GM18870 (cell line): ENCODE data around the gene SPDYE1.

ENCODE experiments used
- ATAC-seq: cut with Tn5 transposase; IDR thresholded peaks from one replicate; pipeline ENCODE4 v1.9.1; 2021; ENCODE audit warnings: moderate library complexity; ENCODE audit not compliant: unreplicated experiment

SPDYE1 gene

DNA sequence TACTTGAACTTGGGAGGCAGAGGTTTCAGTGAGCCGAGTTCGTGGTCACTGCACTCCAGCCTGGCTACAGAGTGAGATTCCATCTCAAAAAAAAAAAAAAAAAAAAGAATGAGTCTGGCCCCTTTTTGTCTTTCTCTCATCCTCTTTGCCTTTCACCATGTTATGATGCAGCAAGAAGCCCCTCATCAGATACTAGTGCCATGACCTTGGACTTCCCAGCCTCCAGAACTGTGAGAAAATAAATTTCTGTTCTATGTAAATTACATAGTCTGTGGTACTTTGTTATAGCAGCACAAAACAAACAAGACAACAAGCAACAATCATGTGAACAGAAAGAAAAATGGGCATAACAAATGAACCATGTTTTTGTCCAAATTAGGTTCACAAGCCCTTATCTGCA lies 44.5 kb downstream of the SPDYE1 start:
- ATAC-seq = no peak

GRCh38 chr7:44043902-44044301 lies 46.2 kb downstream of the SPDYE1 start:
- no peak for ATAC-seq

- ATAC-seq = peak; percentile 69
Measured at GRCh38 chr7:44044315-44045225, 46.9 kb downstream of the SPDYE1 start, which contains the start of gene DBNL. Gene DBNL (plus strand): TSS chr7:44044702. CDS start chr7:44044738, 36 bp downstream.

DNA sequence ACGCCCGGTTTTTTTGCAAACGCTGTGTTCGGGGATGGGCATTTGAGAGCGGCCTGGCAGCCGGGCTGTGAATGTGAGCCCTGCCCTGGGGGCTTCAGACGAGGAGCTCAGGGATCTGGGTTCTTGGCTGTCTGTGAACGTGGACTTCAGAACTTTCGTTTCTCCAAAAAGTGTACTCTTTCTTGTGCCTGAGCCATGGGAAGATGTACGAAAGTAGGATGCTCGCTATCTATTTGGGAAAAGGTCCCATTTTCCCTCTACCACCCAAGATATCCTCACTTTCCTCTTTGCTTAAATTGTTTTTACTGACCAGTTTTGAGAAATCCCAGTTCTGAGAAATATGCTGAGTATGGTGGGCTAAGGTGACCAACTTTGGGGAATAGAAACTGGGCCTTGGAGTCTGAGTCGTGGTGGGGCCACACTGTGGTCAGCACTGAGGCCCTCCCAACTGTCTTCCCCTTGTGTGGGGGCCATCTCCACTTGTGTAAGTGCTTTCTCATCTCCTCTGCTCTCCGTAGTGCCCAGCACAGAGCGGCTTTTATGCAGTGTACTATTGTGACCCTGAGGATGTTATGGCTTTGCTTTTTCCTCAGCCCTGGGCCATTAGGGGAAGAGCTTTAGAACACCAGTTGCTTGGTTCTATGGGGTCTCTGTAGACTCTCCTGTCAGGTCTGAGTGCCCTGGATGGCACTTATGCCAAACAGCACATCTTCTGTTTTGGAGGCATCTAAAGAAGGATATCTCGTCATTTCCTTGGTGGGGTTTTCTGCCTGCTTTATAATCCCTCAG lies 47.7 kb downstream of the SPDYE1 start:
- no peak for ATAC-seq

- ATAC-seq = peak; percentile 57
Measured at GRCh38 chr7:44046321-44047061, 48.8 kb downstream of the SPDYE1 start.

DNA sequence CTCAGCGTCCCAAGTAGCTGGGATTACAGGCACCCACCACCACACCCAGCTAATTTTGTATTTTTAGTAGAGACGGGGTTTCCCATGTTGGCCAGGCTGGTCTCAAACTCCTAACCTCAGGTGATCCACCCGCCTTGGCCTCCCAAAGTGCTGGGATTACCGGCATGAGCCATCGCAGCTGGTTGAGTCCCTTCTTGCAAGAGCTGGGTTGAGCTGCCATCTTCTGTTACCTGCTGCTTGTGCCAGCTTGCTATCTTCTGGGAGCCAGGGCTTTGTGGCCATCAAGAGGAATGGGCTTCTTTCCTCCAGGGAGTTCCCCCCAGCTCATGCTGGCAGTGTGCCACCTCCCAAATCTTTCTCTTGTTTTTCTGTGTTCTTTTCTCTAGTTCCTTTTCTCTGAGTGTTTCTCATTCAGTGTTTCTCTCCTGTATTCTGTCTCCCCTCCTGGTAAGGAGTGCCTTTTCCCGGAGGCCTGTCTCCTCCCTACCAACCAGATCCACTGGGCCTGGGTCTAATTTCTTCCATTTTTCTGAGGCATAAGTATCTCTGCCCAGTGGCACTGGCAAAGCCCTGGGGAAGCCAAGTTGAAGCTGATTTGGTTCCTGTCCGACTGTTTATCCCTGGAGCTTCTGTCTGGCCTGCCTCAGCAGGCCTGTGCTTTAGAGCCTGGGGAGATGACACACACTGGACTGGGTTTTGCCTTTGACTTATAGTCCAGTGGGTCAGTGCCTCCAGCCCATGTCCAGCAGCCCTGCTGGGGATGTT lies 50.5 kb downstream of the SPDYE1 start:
- no peak for ATAC-seq

GRCh38 chr7:44050121-44050914 lies 52.6 kb downstream of the SPDYE1 start:
- ATAC-seq = no peak

DNA sequence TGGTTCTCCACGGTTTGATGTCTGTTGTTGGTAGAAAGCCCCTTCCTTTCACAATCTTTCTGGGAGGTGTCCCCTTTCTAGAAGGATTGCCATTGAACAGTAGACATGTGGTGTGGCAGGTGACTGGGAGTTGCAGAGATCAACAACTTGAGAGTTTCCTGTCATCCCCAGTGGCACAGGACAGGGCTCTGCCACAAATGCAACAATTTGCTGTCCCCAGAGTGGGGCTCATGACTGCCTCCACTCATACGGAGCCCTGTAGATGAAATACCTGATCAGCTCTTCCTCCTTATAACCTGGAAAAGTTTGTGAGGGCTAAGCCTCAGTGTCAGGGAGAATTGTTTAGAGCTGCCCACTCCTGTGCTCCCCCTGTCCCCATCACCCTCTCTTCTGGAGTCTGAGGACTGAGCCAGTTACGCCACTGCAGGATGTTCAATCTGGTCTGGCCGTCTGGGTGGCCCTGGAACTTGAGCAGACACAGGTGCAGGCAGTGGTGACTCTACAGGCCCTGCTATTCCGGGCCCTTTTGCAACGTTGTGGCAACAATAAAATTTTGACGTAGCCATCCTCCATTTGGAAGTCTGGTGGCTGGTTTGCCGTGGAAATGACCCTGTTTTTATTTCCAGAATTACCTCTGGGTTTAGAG lies 53.3 kb downstream of the SPDYE1 start:
- ATAC-seq = no peak

DNA sequence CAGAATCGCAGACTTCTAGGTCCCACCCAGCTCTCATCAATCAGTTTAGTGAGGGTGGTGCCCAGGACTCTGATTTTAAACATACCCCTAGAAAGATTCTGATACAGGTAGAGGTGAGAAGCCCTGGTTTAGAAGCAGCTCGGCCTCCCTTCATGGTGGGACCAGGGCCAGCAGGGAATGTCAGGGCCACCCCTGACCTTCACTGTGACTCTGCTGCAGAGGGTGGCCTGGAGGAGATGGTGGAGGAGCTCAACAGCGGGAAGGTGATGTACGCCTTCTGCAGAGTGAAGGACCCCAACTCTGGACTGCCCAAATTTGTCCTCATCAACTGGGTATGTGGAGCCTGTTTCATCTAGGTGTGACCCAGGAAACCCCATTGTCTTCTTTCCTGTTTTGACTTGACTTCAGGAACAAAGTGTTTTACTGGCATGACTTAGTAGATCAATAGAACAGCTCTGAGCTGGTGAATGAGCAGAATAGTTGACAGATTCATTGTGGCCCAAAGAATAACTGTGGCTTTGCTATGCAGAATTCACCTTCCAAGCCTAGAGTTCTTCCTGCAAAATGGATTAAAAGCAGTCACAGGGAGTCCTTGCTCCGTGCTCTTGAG lies 54.0 kb downstream of the SPDYE1 start:
- no peak for ATAC-seq

DNA sequence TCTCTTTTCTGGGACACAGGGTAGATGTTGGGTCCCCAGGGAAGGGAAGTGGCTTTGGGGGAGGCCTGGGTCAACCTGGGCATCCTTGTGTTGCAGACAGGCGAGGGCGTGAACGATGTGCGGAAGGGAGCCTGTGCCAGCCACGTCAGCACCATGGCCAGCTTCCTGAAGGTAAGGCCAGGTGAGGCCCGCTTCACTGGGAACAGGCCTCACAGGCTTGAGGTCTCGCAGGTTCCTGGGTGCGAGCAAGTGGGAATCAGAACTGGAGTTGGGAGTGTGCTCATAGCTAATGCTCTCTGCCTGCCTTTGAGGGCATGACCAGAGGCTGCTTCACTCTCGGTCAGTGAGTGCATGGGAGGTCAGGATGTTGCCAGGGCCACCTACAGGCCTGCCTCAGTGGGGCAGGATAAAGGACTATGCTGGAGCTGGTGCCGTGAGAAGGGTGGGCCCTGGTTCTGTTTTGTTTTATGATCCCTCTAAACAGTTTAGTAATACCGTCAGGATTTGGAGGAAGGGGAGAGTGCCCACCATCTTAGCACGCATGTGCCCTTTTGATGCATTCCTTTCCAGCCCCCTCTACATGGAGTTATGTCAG lies 55.2 kb downstream of the SPDYE1 start:
- ATAC-seq = no peak

- no peak for ATAC-seq
Measured at GRCh38 chr7:44056681-44057080, 59.0 kb downstream of the SPDYE1 start.

DNA sequence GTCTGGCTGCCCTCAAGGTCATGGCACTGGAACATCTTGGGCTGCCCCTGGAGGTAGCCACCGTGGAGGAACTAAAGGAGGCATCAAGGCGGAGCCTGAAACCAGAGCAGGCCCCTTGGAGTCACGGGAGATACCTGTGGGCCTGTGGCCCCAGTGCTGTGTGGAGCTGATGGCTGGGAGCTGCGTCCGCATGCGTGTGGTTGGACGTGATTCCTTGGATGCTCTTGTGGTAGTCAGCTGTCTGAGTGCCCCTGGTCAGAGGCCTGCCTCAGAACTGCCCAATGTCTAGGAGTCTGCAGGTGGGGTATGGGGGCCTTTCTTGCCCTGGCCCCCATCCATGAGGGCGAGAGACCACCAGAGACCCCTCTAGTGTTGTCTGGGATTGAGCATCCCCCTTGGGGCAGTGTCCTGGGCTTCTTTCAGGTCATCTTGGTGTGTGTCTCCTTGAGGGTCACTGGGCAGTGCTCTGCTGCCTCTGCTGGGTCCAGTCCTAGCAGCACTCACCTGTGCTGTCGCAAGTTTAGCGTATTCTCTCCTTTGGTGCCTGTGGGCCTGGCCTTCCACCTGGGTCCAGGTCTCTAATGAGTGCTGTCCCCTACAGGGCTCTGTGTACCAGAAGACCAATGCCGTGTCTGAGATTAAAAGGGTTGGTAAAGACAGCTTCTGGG lies 59.6 kb downstream of the SPDYE1 start:
- no peak for ATAC-seq

DNA sequence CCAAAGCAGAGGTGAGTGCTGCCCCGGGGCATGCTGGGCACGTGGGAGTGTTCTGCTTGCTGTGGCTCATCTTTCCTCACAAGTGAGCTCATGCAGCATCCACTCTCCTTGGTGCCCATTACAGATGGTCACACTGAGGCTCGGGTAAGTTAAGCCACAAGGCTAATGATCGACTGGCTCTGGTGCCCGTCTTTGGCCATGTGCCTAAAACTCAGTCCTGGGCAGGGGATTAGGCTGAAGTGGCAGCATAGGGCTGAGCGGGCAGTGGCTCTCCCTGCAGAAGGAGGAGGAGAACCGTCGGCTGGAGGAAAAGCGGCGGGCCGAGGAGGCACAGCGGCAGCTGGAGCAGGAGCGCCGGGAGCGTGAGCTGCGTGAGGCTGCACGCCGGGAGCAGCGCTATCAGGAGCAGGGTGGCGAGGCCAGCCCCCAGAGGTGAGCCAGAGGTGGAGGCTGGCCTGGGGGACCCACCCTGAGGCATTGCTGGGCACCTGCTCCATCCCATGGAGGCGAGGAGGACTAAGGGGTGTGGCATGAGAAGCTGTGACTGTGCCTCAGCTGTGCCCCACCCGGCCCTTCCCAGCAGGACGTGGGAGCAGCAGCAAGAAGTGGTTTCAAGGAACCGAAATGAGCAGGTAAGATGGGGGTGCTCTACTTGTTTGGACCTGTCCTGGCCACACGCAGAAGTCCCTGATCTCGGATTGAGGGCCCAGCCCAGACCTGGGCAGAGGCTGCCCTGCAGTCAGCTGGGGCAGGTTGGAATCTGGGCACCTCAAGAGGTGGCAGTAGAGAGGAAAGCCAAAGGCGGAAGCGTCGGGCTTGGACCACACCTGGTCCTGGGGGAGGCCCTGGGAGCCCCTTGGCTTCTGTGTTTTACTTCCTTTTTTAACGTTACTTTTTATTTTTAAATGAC lies 60.4 kb downstream of the SPDYE1 start:
- no peak for ATAC-seq

DNA sequence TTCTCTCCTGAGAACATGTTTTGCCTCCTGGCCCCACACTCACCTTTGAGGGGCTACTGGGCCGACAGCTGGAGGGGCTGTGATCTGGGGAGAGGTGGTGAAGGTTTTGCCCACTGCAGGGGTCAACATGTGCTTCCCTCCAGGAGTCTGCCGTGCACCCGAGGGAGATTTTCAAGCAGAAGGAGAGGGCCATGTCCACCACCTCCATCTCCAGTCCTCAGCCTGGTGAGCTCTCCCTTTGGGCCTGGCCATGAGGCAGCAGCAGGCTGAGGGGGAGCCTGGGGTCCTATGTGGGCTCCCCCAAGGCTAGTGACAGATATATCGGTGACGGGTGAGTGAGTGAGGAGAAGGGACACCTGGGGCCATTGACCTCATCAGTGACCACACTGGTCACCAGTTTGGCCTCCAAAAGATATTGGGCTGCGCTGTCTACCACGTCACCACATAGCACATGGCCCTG lies 61.1 kb downstream of the SPDYE1 start:
- no peak for ATAC-seq

- no peak for ATAC-seq
Measured at GRCh38 chr7:44059219-44060090, 61.8 kb downstream of the SPDYE1 start.
